Neural crest cell (in vitro differentiated cells): ENCODE measurements around the gene AHNAK. TPM values are rescaled to one million over a fixed set of nuclear protein-coding genes. Genes with fewer than 3 reads are reported as not detected.
A peak's percentile ranks its signal among the peaks of the same experiment; 100 is the strongest.

Experiments used
- DNase-seq: peaks from one replicate; pipeline ENCODE4 v3.0.0; 2021; ENCODE audit warnings: low read depth, mixed read lengths, low spot score
- H3K27ac Mint-ChIP-seq: one replicate; pipeline ENCODE4 v1.8.0; 2021; ENCODE audit warnings: mild to moderate bottlenecking, mixed read lengths; ENCODE audit not compliant: unreplicated experiment
- H3K27me3 Mint-ChIP-seq: 2 replicates; pipeline ENCODE4 v1.8.0; 2021; ENCODE audit warnings: low read depth, mild to moderate bottlenecking, mixed read lengths
- H3K36me3 Mint-ChIP-seq: 2 replicates; pipeline ENCODE4 v1.8.0; 2021; ENCODE audit warnings: low read depth, mild to moderate bottlenecking, mixed read lengths
- H3K4me1 Mint-ChIP-seq: 2 replicates; pipeline ENCODE4 v1.8.0; 2021; ENCODE audit warnings: mixed read lengths
- H3K4me3 Mint-ChIP-seq: one replicate; pipeline ENCODE4 v1.8.0; 2021; ENCODE audit warnings: mild to moderate bottlenecking, mixed read lengths
- H3K9me3 Mint-ChIP-seq: 2 replicates; pipeline ENCODE4 v1.8.0; 2021; ENCODE audit warnings: mixed read lengths
- total RNA-seq: library from RNA; stranded (reverse); gene quantifications from 2 replicates; pipeline ENCODE4 v1.2.1, GENCODE V29; 2021
- TF ChIP-seq, protein P1 (sequence below): fragments of 200-600 bp; sonication (generic); conservative IDR thresholded peaks from 2 replicates; pipeline ENCODE4 v1.5.0; 2021; ENCODE audit warnings: antibody characterized with exemption, mild to moderate bottlenecking

AHNAK gene
- total RNA-seq, 1 donor from 2014 or later = 0.65 TPM

DNA sequence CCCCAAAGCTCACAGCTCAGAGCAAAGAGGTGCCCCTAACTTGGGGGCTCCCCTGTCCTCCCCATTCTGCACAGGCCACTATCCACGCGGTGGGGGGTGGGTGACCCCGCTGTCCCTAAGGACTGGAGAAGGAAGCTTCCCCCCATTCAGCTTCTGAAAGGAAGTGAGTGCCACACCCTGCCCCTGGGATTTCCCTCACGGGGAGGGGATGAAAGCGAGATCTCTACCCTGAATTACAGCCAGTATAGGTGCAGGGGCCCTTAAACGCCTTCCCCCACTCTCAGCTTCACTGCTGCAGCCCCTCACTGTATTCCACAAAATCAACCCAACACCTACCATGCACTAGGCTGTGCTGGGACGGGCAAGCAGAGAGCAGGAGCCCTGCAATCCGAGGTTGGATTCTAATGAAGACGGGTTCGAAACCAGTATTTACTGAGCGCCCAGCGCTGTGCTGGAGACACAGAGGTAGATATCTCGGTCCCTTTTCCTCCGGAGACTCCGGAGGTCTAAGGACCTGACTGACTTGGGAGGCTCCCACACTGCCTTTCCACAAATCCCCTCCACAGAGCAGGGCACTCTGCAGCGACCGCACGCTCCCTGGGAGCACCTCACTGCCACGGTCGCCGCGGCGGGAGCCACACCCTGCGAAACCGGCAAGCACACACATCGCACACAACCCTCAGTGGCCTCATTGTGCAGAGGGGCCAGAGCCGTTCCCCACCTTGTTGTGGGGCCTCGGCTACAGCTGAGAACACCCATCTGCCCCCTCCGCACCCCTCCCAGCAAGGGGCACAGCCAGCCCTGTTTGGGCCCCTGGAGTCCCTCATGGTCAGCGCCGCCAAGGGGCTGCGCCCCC lies 1.8 kb downstream of the AHNAK start:
- TF ChIP-seq, protein P1, sequence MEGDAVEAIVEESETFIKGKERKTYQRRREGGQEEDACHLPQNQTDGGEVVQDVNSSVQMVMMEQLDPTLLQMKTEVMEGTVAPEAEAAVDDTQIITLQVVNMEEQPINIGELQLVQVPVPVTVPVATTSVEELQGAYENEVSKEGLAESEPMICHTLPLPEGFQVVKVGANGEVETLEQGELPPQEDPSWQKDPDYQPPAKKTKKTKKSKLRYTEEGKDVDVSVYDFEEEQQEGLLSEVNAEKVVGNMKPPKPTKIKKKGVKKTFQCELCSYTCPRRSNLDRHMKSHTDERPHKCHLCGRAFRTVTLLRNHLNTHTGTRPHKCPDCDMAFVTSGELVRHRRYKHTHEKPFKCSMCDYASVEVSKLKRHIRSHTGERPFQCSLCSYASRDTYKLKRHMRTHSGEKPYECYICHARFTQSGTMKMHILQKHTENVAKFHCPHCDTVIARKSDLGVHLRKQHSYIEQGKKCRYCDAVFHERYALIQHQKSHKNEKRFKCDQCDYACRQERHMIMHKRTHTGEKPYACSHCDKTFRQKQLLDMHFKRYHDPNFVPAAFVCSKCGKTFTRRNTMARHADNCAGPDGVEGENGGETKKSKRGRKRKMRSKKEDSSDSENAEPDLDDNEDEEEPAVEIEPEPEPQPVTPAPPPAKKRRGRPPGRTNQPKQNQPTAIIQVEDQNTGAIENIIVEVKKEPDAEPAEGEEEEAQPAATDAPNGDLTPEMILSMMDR = no peak
- Mint-ChIP-seq H3K27me3 (peaks cover 87% of the 10 kb centered on the region), H3K9me3 (no peaks in the 10 kb centered on the region), H3K36me3 (no peaks in the 10 kb centered on the region), H3K27ac (no peak overlapping the region), H3K4me1 (peaks cover 18% of the 10 kb centered on the region), H3K4me3 (peak overlapping the region; percentile 67)
- DNase-seq = no peak

DNA sequence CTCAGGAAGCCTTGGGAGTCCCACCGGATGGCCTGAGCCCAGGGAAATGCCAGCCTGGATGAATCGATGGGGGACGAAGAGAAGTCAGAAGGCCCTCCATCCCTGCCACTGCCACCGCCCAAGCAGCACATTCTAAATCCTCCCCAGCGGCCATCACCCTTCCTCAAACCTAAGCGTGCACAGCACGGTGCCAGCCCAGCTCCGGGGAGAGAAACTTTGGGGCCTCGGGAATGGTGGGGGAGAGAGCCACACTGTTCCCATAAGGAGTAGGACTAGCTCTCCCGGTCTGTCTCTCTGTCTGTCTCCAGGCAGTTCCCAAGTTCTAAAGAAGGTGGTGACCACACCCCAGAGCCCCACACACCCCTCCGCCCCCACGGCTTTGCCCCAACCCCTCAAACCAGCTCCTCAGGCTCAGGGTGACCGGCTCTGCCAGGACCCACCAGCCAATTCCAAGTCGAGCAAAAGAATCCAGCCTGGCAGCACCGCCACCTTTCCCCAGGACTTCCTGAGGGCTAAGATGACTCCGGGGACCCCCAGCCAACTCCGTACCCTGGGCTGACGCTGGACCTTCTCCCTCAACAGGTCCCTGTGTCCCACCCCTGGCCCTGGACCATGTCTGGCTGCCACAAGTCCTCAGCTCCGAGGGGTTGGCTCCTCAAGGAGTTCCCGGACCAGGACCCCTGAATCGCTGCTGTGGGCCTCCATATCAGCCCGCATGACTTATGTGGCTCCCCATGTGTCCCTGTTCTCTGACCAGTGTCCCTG lies 2.7 kb downstream of the AHNAK start:
- Mint-ChIP-seq H3K36me3 (no peaks in the 10 kb centered on the region), H3K4me1 (peaks cover 18% of the 10 kb centered on the region), H3K27ac (no peak overlapping the region), H3K27me3 (peaks cover 77% of the 10 kb centered on the region), H3K9me3 (no peaks in the 10 kb centered on the region), H3K4me3 (no peak overlapping the region)
- TF ChIP-seq, protein P1 = no peak
- no peak for DNase-seq

DNA sequence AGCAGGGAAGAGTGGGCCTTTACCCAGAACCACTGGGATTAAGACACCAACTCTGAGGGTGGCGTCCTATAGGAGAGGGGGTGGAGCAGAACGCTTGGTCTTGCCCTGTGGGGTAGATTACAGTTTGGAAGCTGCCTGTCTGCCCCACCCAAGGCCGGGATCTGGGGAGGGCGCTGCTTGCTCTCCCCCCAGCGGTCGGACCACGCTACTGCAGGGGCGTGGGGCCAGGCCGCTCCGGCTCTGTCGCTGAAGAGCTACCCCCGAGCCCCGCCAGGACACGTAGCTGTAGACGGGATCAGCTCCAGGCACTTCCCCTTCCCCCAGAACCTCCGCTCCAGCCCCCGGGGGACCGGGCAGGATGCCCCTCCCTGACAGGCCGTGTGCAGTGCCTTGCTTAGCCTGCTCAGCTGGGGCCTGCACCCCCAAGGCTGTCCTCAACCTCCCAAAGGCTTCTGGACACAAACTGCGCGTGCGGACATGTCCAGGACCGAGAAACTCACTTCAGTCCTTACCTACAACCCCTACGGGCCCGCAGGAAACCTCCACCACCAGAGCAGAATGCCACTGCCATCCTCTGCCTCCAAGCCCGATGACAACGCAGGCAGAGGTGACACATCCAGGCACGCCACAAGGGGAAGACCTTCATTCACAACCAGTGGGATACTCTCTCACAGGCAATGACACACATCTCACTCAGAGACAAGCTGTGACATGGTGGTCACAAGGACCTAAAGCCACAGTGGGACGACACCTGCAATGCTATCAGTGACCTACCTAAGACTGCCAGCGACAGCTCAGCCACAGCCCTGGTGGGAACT lies 3.6 kb downstream of the AHNAK start:
- peak; percentile 83 for DNase-seq
- H3K36me3 Mint-ChIP-seq = no peaks in the 10 kb centered on the region
- H3K4me3 Mint-ChIP-seq = no peak overlapping the region
- peaks cover 68% of the 10 kb centered on the region for H3K27me3 Mint-ChIP-seq
- no peaks in the 10 kb centered on the region for H3K9me3 Mint-ChIP-seq
- TF ChIP-seq, protein P1 = peak; percentile 98
- H3K4me1 Mint-ChIP-seq = peaks cover 16% of the 10 kb centered on the region
- no peak overlapping the region for H3K27ac Mint-ChIP-seq

DNA sequence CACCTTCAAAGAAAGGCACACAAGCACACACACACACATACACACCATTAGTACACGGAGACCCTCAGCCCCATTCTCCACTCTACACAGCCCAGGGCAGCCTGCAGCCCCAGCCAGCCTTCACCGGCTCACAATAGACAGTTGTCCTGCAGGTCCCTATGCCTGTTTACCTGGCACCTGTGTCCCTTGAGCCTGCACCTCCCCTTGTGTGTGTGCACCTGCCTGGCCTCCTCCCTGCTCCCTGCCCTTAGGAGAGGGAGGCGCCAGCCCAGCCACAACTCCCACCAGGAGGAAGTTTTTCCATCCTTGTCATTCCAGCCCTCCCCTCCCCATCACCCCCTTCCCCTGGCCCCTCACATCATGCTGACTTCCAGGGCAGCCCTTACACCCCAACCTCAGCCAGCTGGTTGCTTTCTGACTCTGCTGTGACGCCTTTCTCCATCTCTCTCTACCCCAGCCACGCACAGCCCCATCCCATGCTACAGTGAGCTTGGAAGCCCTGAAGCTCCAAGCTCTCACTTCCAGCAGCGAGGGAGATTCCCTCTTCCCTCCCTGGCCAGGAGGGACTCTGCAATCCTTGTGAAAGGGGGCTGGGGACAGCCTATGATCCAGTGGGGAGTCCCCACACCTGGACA lies 4.4 kb downstream of the AHNAK start:
- no peak overlapping the region for H3K4me3 Mint-ChIP-seq
- no peaks in the 10 kb centered on the region for H3K36me3 Mint-ChIP-seq
- peaks cover 61% of the 10 kb centered on the region for H3K27me3 Mint-ChIP-seq
- H3K27ac Mint-ChIP-seq = no peak overlapping the region
- peaks cover 9% of the 10 kb centered on the region for H3K4me1 Mint-ChIP-seq
- TF ChIP-seq, protein P1 = no peak
- H3K9me3 Mint-ChIP-seq = no peaks in the 10 kb centered on the region
- DNase-seq = no peak
